GM10266 (cell line): ENCODE data around the gene FRMD4B.

Experiments used
- DNase-seq: peaks from one replicate; pipeline ENCODE4 v3.0.0; 2012; ENCODE audit errors: extremely low spot score
- TF ChIP-seq, protein P1 (sequence below): IDR thresholded peaks from 2 replicates; pipeline ENCODE4 v1.5.1; 2012; ENCODE audit warnings: mild to moderate bottlenecking, low read depth; ENCODE audit not compliant: control insufficient read depth, insufficient read depth; ENCODE audit errors: missing control alignments

Gene FRMD4B

DNA sequence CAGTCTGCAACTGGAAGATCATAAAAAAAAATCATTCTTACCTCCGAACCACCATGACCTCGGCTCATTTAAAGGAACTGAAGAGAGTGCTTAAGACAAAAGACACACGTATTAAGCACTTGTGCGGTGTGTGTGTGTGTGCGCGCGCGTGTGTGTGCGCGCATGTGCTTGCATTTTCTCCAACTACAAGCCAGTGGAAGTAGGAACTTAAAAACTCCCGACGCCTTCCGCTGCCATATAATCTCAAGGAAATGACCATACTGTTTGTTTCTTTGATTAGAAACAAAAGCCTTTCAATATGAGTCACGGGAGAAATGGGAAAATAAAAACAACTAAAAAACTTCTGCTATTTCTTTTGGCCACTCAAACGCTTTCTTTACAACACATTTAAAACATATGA is 32.4 kb downstream of the FRMD4B start:
- DNase-seq = no peak
- TF ChIP-seq, protein P1, sequence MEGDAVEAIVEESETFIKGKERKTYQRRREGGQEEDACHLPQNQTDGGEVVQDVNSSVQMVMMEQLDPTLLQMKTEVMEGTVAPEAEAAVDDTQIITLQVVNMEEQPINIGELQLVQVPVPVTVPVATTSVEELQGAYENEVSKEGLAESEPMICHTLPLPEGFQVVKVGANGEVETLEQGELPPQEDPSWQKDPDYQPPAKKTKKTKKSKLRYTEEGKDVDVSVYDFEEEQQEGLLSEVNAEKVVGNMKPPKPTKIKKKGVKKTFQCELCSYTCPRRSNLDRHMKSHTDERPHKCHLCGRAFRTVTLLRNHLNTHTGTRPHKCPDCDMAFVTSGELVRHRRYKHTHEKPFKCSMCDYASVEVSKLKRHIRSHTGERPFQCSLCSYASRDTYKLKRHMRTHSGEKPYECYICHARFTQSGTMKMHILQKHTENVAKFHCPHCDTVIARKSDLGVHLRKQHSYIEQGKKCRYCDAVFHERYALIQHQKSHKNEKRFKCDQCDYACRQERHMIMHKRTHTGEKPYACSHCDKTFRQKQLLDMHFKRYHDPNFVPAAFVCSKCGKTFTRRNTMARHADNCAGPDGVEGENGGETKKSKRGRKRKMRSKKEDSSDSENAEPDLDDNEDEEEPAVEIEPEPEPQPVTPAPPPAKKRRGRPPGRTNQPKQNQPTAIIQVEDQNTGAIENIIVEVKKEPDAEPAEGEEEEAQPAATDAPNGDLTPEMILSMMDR = no peak

DNA sequence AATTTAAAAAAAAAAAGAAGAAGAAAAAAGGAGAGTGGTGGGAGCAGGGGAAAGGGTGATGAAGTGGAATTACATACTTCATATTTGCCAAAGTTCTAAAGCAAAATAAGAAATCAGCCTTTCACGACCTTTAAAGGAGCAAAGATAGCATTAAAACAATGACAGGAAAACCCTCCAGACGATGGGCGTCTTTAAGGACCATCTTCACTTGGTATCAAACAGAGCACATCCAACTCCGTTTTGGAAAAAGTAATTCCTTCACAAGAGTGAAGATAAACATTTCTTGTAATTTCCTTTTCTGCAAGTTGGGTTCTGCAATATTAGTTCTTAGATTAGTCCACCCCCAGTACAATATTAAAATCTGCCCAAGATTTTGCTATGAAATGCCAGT is 32.8 kb downstream of the FRMD4B start:
- DNase-seq = no peak
- TF ChIP-seq, protein P1 = no peak

DNA sequence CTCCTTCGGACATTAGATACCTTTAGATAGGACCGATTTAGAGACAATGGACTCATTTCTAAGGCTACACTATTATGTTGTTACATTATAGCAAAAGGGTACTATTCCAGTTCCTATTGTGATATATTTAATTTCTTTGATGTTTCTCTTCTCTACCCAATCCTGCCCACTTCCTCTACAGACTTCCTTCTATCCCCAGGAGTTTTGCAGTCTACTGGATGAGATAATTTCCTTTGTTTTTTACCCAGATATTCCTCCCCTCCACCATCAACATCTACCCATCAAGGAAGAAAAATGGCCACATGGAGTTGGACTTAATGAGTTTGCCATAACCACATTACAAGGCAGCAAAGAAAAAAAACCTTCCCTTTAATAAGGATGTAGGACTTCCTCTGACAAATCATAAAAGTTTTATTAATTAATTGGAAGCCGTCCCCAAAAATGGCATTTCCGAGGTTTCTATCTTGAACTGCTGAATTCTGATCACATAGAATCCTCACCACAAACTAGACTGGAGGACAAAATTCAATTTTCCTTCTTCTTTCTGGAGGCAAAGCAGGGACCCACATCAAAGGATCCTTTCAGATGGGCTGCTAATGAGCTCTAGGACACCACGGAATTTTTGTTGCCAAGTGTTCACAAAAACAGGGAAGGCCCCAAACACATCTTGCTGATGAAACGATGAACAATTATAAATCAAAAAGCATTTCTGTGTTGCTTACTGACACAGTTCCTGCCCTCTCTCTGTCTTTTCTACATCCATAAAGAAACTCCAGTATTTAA is 33.4 kb downstream of the FRMD4B start:
- no peak for DNase-seq

DNA sequence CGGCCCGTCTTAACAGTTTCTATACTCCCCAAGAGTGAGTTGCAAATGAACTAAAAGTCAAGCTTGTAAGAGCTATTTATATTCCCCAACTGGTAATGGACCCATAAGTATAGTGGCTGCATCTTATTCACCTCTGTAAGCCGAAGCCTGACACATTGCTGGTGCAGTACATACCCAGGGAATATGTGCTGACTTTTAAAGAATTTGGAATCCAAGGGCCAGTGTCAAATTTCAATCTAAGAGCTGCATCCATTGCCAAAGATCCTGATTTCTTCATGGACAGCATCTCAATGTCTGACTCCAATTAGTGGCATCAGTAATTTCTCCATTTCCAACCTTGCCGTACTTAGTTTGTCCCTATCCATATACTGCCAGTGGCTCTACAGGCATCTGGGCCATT is 42.0 kb downstream of the FRMD4B start:
- TF ChIP-seq, protein P1 = no peak
- no peak for DNase-seq

More for the DNA sequence above, 33.4 kb downstream of the FRMD4B start:
- TF ChIP-seq, protein P1 = no peak

DNA sequence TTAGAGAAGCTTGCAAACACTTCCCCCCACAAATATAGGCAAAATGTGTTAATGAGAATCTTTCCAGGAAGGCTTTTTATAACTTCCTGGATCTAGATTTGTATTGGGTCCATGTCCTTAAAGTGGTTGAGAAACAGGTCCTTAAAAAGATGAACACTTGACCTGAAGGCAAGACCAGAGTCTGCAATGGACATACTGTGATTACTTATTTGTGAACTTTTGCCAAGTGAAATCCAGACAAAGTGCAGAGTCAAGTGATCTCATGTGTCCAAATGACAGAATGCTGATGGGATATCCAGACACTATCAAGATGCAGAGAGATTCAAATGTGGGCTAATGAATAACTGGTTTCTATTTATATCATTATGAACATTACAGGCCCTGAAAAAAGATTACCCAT is 43.8 kb downstream of the FRMD4B start:
- no peak for DNase-seq
- TF ChIP-seq, protein P1 = no peak

DNA sequence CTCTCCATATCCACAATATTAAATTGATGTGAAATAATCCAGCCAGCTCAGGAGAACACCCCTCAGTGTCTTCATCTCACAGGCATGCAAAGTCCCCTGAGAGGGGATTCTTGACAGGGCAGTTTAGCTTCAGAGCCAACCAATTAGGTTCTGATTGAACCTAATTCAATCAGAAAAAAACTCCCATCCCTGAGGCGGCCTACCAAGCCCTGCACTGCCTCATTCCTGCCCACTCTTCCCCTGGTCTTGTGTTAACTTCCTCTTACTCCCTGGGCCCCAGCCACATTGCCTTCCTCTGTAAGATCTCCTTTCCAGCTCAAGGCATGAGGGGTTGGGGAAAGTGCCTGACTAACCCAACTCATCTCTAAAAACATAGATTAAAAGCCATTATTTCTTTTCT is 46.1 kb downstream of the FRMD4B start:
- DNase-seq = no peak
- TF ChIP-seq, protein P1 = no peak

DNA sequence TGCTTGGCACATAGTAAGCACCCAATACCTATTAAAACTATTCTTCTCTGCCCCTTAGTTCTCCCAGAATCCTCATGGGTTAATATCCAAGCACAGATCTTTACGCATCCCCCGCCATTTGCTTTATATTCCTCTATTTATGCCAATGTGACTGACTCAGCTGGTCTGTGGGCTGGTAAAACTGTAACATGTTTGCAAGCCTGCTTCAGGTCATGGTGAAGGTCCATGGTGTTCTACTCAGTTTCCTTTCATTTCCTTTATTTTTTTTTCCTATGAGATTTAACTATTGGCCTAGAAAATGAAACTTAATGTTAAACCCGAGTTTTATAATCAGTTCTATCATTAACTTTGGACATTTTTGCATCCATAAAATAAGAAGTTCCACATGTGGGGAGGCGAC is 47.0 kb downstream of the FRMD4B start:
- no peak for DNase-seq
- TF ChIP-seq, protein P1 = no peak
